HepG2 (cell line): ENCODE measurements around the gene MOCS2. TPM values are rescaled to one million over a fixed set of nuclear protein-coding genes. Genes with fewer than 3 reads are reported as not detected.
A peak's percentile ranks its signal among the peaks of the same experiment; 100 is the strongest.

Experiments
- BATF2 ChIP-seq: sonication (generic); formaldehyde crosslinking; IDR thresholded peaks from 2 replicates; pipeline ENCODE4 v1.8.0; 2022; ENCODE audit warnings: mild to moderate bottlenecking, missing genetic modification reagents, moderate library complexity
- DR1 ChIP-seq: sonication (generic); formaldehyde crosslinking; IDR thresholded peaks from 2 replicates; pipeline ENCODE4 v1.8.0; 2021; ENCODE audit warnings: mild to moderate bottlenecking, missing genetic modification reagents, inconsistent platforms
- KDM5A ChIP-seq: fragments of 200-600 bp; sonication (generic); IDR thresholded peaks from 2 replicates; pipeline ENCODE4 v1.7.0; 2018; ENCODE audit warnings: antibody characterized with exemption, mild to moderate bottlenecking, low read length, borderline replicate concordance
- KIAA2018 ChIP-seq: sonication (generic); formaldehyde crosslinking; IDR thresholded peaks from 2 replicates; pipeline ENCODE4 v1.5.0; 2020; ENCODE audit warnings: mild to moderate bottlenecking, missing genetic modification reagents, borderline replicate concordance
- LCORL ChIP-seq, 2 experiments: fragments of 450-650 bp in 1 of 2; sonication (generic) in 1 of 2; formaldehyde crosslinking in 1 of 2; IDR thresholded peaks; 2 replicates each; pipeline versions ENCODE4 v1.5.0 to v1.6.1; 2017 to 2020; ENCODE audit warnings: antibody characterized with exemption in 1 of 2, missing genetic modification reagents in 1 of 2
- MXD3 ChIP-seq: IDR thresholded peaks from 2 replicates; pipeline ENCODE4 v1.6.1; 2016; ENCODE audit warnings: mild to moderate bottlenecking, missing biosample characterization, missing genetic modification reagents
- POLR2AphosphoS5 ChIP-seq: IDR thresholded peaks from 2 replicates; pipeline ENCODE4 v1.6.1; 2012; ENCODE audit warnings: low read depth, low read length
- RERE ChIP-seq: IDR thresholded peaks from 2 replicates; pipeline ENCODE4 v1.6.1; 2016; ENCODE audit warnings: low read depth, missing genetic modification reagents, missing compliant biosample characterization
- SRY ChIP-seq: sonication (generic); formaldehyde crosslinking; IDR thresholded peaks from 2 replicates; pipeline ENCODE4 v1.8.0; 2022; ENCODE audit warnings: mild to moderate bottlenecking, missing genetic modification reagents
- YEATS4 ChIP-seq: sonication (generic); formaldehyde crosslinking; IDR thresholded peaks from 2 replicates; pipeline ENCODE4 v1.4.0; 2020; ENCODE audit warnings: missing genetic modification reagents, borderline replicate concordance
- ZNF138 ChIP-seq: sonication (generic); formaldehyde crosslinking; IDR thresholded peaks from 2 replicates; pipeline ENCODE4 v1.5.0; 2020; ENCODE audit warnings: mild to moderate bottlenecking, low read depth, missing genetic modification reagents
- ZNF607 ChIP-seq: sonication (generic); formaldehyde crosslinking; IDR thresholded peaks from 2 replicates; pipeline ENCODE4 v1.5.1; 2020; ENCODE audit warnings: missing genetic modification reagents, mild to moderate bottlenecking, borderline replicate concordance
- ZNF768 ChIP-seq: sonication (generic); formaldehyde crosslinking; IDR thresholded peaks from 2 replicates; pipeline ENCODE4 v1.4.0; 2020; ENCODE audit warnings: missing genetic modification reagents
- polyA plus RNA-seq, 8 experiments: library from polyadenylated mRNA; depleted of rRNA in 3 of 8; stranded (reverse) in 7 of 8; unstranded in 1 of 8; fragments of >200 nt; fragmentation: Illumina TruSeq in 4 of 8; extraction: Trizol in 4 of 8; gene quantifications; 2 replicates each; pipeline versions ENCODE4 v1.2.1 to v1.2.3, GENCODE V29; 2011 to 2016; ENCODE audit warnings: low read depth in 4 of 8, missing spikeins in 1 of 8, mixed read lengths in 1 of 8; ENCODE audit not compliant: insufficient read depth in 1 of 8
- total RNA-seq, 5 experiments: library from RNA; depleted of rRNA; stranded (reverse); fragments of >200 nt; fragmentation: Illumina TruSeq; extraction: Trizol; gene quantifications; 2 replicates each; pipeline ENCODE4 v1.2.3, GENCODE V29; 2016; ENCODE audit warnings: low read depth in 1 of 5

MOCS2 gene
- total and polyA plus RNA-seq, 2 of the 13 experiments (the other 11 are each of a cell fraction or from before 2014, with no cell fraction given), result 19.2 to 41.9 TPM

GRCh38 chr5:53109443-53110127, at the start of gene MOCS2 (continued):
- TF ChIP-seq KIAA2018 (CRISPR knock-in tag) (no peak), BATF2 (CRISPR knock-in tag) (no peak), MXD3 (CRISPR knock-in tag) (peak; percentile 86; the same call in 1 of the 2 replicates), ZNF607 (CRISPR knock-in tag) (peak; percentile 85), POLR2AphosphoS5 (peak; percentile 94), KDM5A (peak; percentile 13; the same call in 1 of the 2 replicates), DR1 (CRISPR knock-in tag) (peak; percentile 42; the same call in 1 of the 2 replicates), ZNF138 (CRISPR knock-in tag) (0 out of 2 replicates have a peak, but pooled peaks have one; percentile 43), ZNF768 (CRISPR knock-in tag) (peak; percentile 32), LCORL (IDR thresholded peaks at IDR 0.05) (no peak), LCORL (CRISPR knock-in tag; IDR thresholded peaks at IDR 0.05) (peak; percentile 40; the same call in 1 of the 2 replicates), SRY (CRISPR knock-in tag) (peak; percentile 67; the same call in 1 of the 2 replicates), YEATS4 (CRISPR knock-in tag) (peak; percentile 80), RERE (CRISPR knock-in tag) (no peak)
